Duodenal mucosa (tissue), 2 donors: ENCODE results near the gene PLD1.

Experiments
- H3K27ac ChIP-seq: one replicate; pipeline ENCODE4 v1.7.0; 2013; ENCODE audit warnings: low read depth, low read length
- H3K27me3 ChIP-seq, 2 donors: one replicate each; pipeline ENCODE4 v1.7.0; 2013; ENCODE audit warnings: low read length in 2 of 2, control low read depth in 1 of 2; ENCODE audit not compliant: insufficient read depth in 2 of 2, control insufficient read depth in 1 of 2
- H3K36me3 ChIP-seq, 2 donors: one replicate each; pipeline ENCODE4 v1.7.0; 2013; ENCODE audit warnings: low read length in 2 of 2, control low read depth in 1 of 2; ENCODE audit not compliant: insufficient read depth in 2 of 2, control insufficient read depth in 1 of 2
- H3K4me1 ChIP-seq, 2 donors: one replicate each; pipeline ENCODE4 v1.7.0; 2013; ENCODE audit warnings: low read length in 2 of 2, control low read depth in 1 of 2; ENCODE audit not compliant: insufficient read depth in 2 of 2, control insufficient read depth in 1 of 2
- H3K4me3 ChIP-seq, 2 donors: one replicate each; pipeline ENCODE4 v1.7.0; 2013; ENCODE audit warnings: low read length in 2 of 2, low read depth in 1 of 2
- H3K9ac ChIP-seq, 2 donors: one replicate each; pipeline ENCODE4 v1.7.0; 2013; ENCODE audit warnings: low read length in 2 of 2, low read depth in 1 of 2
- H3K9me3 ChIP-seq, 2 donors: one replicate each; pipeline ENCODE4 v1.7.0; 2013; ENCODE audit warnings: low read length in 2 of 2, control low read depth in 1 of 2; ENCODE audit not compliant: control insufficient read depth in 1 of 2

The PLD1 gene

DNA sequence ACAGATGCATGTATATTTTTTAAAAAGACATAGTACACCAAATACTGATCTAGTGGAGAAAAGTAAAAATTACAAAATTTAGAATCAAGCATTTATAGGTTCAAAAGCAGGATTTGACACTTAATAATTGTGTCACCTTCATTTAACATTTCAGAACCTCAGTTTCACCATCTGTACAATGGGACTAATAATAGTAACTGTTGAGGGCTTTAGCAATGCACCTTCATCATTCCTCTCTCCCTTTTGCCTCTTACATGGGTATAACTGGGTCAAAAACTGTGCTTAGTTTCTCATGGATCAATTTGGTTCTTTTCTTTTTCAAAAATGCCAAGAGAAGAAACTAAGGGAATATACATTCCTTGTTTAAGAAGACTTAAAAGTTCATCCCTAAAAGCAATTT, 27.4 kb upstream of the PLD1 start:
- Histone ChIP-seq H3K27me3 (no peaks in the 10 kb centered on the region), H3K4me1 (peaks cover 2 to 21% of the 10 kb centered on the region in 2 donors), H3K4me3 (no peak overlapping the region), H3K9me3 (no peaks in the 10 kb centered on the region), H3K36me3 (no peaks in the 10 kb centered on the region), H3K9ac (no peak overlapping the region), H3K27ac (no peak overlapping the region)

DNA sequence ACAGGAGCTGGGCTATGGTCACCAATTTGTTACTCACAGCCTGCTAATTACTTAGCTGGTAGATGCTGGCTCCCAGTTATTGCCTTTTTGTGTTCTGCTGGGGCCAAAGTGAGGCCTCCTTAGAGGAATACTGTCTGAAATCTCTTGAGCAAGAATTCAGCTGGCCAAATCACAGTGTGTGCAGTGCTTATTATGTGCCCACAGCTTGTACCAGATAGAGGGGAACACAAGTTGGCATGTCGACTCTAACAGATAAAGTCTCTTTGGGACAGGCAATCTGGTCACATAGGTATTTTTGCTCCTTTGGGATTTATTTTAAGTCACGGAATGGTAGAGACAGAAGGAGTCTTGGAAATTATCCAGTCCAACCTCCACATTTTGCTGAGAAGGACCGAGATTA, 26.6 kb upstream of the PLD1 start:
- Histone ChIP-seq H3K9me3 (no peaks in the 10 kb centered on the region), H3K4me3 (no peak overlapping the region), H3K27me3 (no peaks in the 10 kb centered on the region), H3K4me1 (peaks cover 2 to 21% of the 10 kb centered on the region in 2 donors), H3K27ac (no peak overlapping the region), H3K36me3 (no peaks in the 10 kb centered on the region), H3K9ac (no peak overlapping the region)

GRCh38 chr3:171835613-171836012, 25.3 kb upstream of the PLD1 start:
- Histone ChIP-seq H3K9me3 (no peaks in the 10 kb centered on the region), H3K4me3 (no peak overlapping the region)

DNA sequence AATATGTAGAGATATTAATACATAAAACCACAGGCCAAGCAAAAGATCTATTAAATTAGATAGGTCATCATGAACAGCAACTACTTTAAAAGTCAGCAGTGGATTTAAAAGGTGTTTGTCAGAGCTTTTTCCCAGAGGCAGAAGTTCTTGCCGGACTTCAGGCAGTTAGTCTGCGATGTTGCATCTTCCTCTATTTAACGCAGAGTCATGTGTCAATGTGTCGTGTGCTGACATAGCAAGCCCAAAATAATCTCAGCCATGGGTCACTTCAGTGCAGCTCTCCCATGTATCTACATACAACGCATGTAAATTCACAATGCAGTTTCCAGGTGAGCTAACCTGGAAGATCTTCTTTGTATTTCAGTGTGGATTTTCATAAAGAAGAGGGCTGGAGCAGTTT, 24.8 kb upstream of the PLD1 start:
- Histone ChIP-seq H3K27me3 (no peaks in the 10 kb centered on the region), H3K4me1 (peaks cover 2 to 16% of the 10 kb centered on the region in 2 donors), H3K4me3 (no peak overlapping the region), H3K9ac (no peak overlapping the region), H3K27ac (no peak overlapping the region), H3K9me3 (no peaks in the 10 kb centered on the region), H3K36me3 (no peaks in the 10 kb centered on the region)

More at GRCh38 chr3:171835613-171836012, 25.3 kb upstream of the PLD1 start:
- peaks cover 2 to 16% of the 10 kb centered on the region in 2 donors for H3K4me1 ChIP-seq
- H3K36me3 ChIP-seq = no peaks in the 10 kb centered on the region
- H3K27me3 ChIP-seq = no peaks in the 10 kb centered on the region
- no peak overlapping the region for H3K27ac ChIP-seq
- H3K9ac ChIP-seq = no peak overlapping the region

GRCh38 chr3:171834461-171834801, 24.1 kb upstream of the PLD1 start:
- Histone ChIP-seq H3K4me1 (peaks cover 7 to 19% of the 10 kb centered on the region in 2 donors), H3K27ac (no peak overlapping the region), H3K27me3 (no peaks in the 10 kb centered on the region), H3K9me3 (no peaks in the 10 kb centered on the region), H3K4me3 (no peak overlapping the region), H3K36me3 (no peaks in the 10 kb centered on the region), H3K9ac (no peak overlapping the region)

- H3K27ac ChIP-seq = no peak overlapping the region
- H3K4me1 ChIP-seq = peaks cover 8 to 22% of the 10 kb centered on the region in 2 donors
- no peaks in the 10 kb centered on the region for H3K9me3 ChIP-seq
- H3K36me3 ChIP-seq = no peaks in the 10 kb centered on the region
- no peak overlapping the region for H3K9ac ChIP-seq
- H3K4me3 ChIP-seq = no peak overlapping the region
- no peaks in the 10 kb centered on the region for H3K27me3 ChIP-seq
Observed at GRCh38 chr3:171833789-171834460, 23.6 kb upstream of the PLD1 start.

GRCh38 chr3:171832989-171833388, 22.7 kb upstream of the PLD1 start:
- Histone ChIP-seq H3K4me3 (no peak overlapping the region), H3K9me3 (no peaks in the 10 kb centered on the region), H3K36me3 (no peaks in the 10 kb centered on the region), H3K27me3 (no peaks in the 10 kb centered on the region), H3K9ac (no peak overlapping the region), H3K27ac (no peak overlapping the region), H3K4me1 (peaks cover 6 to 18% of the 10 kb centered on the region in 2 donors)

DNA sequence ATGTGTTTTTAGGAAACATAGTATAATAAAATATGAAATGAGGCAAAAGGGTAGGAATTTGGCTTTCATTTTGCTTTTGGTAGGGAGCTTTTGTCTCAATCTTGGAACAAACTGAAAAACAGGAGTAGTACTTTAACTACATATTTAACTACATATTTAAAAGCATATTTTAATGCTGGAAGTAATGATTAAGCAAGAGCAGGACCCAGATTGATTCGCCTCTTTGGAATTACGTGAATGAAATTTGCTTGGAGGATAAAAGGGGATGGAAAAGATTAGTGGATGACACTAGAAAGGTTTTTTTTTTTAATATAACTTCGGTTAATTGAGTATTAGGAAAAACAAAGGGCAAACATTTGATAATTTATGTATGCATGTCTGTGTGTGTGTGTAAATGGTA, 21.7 kb upstream of the PLD1 start:
- Histone ChIP-seq H3K27ac (no peak overlapping the region), H3K27me3 (no peaks in the 10 kb centered on the region), H3K36me3 (no peaks in the 10 kb centered on the region), H3K4me3 (no peak overlapping the region), H3K9me3 (no peaks in the 10 kb centered on the region), H3K4me1 (peaks cover 6 to 18% of the 10 kb centered on the region in 2 donors), H3K9ac (no peak overlapping the region)

DNA sequence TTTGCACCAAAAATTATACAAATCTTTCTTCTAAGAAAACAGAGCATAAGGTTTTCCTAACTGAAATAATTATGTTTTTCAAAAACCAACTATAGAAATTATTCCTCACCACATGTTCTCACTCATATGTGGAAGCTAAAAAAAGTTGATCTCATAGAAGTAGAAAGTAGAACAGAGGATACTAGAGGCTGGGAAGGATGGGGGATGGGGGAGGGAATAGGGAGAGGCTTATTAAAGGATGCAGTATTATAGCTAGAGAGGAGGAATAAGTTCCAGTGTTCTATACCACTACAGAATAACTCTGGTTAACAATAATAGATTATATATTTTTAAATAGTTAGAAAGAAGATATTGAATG, 20.2 kb upstream of the PLD1 start:
- Histone ChIP-seq H3K9me3 (no peaks in the 10 kb centered on the region), H3K9ac (no peak overlapping the region), H3K36me3 (no peaks in the 10 kb centered on the region), H3K27me3 (no peaks in the 10 kb centered on the region), H3K4me3 (no peak overlapping the region), H3K27ac (no peak overlapping the region), H3K4me1 (peaks cover 6 to 18% of the 10 kb centered on the region in 2 donors)

DNA sequence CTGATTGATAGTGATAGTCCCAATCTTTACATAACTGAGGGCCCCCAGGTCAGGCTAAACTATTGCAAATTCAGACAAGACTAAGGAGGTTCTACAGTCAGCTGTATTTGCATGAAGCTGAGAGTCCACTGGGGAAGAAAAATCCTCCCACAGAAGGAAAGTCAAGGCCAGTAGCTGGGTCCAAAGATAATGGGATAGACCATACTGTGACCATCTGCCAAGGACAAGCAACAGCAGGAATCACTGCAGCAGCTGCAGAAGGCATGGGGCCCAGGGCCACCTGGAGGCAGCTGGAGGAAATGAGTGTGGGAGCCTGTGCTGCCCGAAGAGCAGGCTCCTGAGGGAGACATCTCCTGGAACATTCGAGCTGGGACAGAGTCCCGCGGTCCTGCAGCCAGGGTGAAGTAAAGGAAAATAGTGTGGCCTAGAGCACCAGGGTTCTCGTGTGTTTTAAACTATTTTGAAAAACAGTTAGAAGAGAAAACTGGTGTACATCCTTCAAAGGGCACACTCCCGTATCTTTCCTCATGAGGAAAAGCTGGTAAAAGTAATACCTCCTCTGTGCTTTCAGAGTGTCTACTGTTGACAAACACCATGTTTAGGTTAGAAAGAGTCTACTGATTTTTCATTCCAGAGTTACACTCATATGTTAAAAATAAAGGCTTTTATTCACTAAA, 19.7 kb upstream of the PLD1 start:
- H3K4me3 ChIP-seq = no peak overlapping the region
- no peaks in the 10 kb centered on the region for H3K36me3 ChIP-seq
- H3K9me3 ChIP-seq = no peaks in the 10 kb centered on the region
- peaks cover 9 to 22% of the 10 kb centered on the region in 2 donors for H3K4me1 ChIP-seq
- H3K27ac ChIP-seq = no peak overlapping the region
- no peaks in the 10 kb centered on the region for H3K27me3 ChIP-seq
- H3K9ac ChIP-seq = no peak overlapping the region
